HG03571 (cell line): ENCODE measurements around the gene ANKRD55.
A peak's percentile ranks its signal among the peaks of the same experiment; 100 is the strongest.
"Not testable (repeated sequence)": the region's sequence is repeated elsewhere in the genome, so short reads cannot be mapped to it uniquely, and the experiment has no call there.

Source experiments
- ATAC-seq: cut with Tn5 transposase; IDR thresholded peaks from one replicate; pipeline ENCODE4 v1.9.1; 2021; ENCODE audit not compliant: unreplicated experiment

Gene ANKRD55

DNA sequence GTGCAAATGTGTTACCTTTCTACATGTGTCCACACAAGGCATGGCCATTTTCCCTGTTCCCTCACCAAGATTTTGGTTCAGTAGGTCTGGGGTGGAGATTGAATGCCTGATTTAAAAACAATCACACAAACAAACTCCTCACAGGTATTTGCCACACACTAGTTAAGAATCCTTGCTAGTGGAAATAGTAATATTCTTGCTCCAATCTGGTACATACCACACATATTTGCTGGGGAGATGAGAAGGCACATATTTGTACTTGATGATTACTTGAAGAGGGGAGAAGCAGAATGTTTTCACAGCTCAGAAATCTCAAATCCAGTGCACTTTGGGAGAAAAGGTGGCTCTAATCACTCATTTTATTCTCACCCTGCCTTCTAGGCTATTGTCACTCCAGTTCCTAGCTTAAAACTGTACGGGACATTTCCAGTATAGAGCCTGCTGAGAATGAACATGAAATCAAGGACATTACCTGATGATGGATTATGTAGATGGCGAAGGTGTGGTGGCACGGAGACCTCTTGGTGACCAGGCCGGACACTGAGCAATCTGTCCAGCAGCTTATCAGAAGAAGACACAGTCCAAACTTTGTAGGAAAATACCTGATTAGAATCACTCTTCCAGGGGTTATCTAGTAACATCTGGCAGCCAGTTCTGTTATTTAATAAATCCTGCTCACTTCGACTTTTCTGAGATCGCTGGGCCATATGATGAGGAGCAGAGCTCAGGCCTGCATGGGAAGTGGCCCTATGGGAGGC, 122.3 kb downstream of the ANKRD55 start:
- ATAC-seq, result no peak

DNA sequence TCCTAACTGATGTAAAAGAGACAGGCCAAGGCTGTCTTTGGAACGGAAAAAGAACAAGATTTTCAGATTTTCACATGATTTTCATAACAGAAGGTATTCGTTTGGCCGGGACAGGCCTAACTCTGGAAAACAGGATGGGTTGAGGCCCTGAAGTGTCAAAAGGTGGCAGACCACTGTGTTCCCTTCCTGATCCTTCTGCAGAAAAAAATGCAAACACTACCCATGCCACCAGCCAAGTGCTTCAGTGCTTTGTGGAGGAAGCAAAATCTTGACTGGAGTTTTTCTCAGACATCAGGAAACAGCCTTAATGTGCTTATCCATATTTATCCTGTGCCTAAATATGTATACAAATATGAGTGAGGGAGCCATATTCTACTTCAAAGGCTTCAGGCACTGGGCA, 124.9 kb downstream of the ANKRD55 start:
- no peak for ATAC-seq

DNA sequence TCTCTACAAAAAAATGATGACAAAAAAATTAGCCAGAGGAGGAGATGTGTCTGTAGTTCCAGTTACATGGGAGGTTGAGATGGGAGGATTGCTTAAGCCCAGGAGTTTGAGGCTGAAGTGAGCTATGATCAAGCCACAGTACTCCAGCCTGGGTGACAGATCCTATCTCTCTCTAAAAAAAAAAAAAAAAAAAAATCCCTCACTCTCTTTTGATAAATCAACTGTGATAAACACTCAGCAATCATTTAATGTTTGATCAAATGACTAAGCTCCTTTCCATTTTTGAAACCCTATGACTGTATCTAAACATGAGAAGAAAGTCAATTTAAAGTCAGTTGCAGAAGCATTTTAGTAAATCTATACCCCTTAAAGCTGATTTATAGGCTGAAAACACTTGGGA, 126.3 kb downstream of the ANKRD55 start:
- ATAC-seq, result no peak

DNA sequence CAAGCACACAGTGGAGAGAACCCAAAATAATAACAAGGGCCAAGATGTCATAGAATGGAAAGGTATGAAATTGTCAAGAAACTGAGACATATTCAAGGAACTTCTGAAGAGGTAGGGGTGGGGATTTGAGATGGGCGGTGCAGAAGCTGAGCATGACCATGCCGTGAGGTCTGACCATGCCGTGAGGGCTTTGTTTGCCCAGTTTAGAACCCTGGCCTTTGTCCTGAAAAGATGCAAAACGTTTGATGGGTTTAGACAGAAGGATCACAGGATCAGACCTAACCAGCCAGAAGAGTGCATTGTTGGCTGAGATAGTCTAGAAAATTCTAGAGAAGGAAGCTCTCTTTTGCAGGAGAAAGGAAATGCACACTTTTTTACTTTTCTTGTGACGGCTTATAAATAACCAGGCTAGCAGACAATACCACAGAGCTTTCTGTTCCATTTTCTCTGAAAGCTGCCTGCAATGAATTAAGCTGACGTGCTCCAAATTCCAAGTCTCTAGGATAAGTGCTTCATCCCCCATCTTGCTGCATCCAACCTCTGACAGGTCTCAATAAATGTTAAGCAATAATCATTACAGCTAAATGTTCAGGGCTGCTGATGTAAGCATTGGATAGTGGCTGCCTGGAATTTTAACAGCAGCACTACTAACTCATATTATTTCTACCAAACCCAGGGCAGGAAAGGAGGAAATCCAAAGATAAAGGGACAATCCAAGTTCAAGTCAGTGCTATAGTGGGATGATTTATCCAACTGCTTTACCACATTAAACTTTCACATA, 127.4 kb downstream of the ANKRD55 start:
- no peak for ATAC-seq

DNA sequence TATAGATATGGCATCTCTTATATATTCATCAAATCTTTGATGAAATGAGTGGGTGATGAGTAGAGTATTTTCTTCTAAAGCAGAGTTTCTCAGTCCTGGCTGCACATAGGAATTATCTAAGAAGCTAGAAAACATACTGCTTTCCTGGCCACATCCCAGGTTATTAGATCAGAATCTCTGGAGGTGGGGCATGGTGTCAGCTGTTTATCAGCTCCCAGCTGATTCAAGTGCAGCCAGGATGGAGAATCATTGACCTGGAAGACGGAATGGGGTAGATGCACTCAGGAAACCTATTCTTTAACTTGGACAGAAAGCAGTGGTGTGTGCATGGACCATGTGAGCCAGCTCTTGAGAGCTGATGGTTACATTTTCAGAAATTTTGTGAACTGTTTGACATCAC, 130.2 kb downstream of the ANKRD55 start:
- ATAC-seq, result no peak

DNA sequence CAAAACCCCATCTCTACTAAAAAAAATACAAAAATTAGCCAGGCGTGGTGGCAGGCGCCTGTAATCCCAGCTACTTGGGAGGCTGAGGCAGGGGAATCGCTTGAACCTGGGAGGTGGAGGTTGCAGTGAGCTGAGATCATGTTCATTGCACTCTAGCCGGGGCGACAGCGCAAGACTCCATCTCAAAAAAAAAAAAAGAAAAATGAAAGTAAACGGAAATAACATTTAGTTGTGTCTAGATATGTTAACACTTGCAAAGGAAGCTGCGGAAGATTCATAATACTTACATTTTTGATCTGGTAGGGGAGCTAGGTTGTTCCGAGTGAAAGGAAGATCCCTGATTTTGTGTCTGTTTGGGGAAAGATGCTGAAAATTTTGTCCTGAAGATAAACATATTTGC, 130.9 kb downstream of the ANKRD55 start:
- ATAC-seq, result not testable (repeated sequence)

DNA sequence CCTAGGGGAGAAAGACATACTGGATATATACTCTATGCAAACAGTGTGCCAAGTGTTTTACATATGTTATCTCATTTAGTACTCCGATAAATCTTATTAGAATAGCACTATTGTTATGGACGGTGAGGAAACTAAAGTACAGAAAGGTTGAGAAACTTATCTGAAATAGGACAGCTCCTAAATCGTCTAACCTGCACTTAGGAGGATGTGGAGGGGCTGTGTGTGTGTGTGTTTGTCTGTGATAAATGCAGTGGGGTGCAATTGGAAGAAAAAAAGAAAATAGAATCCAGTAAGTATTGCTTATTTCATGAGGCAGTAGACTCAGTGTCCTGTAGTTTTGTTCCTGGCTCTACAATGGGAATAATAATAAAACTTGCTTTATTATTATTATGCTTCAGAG, 131.9 kb downstream of the ANKRD55 start:
- ATAC-seq, result no peak

DNA sequence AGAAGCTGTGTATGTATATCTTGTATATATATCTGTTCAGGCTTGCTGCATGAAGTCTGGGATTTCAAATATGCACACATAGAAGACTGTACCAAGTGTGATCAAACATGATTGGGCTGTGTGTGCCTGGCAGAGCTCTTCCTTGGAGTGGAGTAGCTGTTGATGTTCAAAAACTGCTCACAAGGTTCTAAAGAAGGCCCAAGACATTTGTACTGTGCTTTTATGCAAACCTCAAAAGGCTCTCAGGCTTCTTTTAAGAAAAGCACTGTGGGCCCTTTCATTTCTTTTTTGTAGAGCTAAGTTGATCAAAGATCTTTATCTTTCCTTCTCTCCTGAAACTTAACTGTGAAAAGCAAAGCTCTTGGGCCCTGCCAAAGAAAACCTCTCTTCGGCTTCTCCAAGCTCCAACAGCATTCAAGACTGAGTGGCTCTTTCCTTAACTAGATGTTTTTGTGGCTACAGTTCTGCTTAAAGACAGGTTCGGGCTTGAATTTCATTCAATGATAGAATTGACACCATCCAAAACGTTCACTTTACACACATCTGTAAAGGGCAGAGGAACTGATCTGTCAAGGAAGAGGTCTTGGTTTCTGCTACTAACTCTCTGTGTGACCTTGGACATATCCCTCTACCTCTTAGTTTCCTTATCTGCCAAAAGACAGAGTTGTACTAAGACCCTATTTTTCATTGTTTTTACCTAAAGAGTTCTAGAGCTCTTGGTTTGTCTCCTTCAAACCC, 132.5 kb downstream of the ANKRD55 start:
- no peak for ATAC-seq

DNA sequence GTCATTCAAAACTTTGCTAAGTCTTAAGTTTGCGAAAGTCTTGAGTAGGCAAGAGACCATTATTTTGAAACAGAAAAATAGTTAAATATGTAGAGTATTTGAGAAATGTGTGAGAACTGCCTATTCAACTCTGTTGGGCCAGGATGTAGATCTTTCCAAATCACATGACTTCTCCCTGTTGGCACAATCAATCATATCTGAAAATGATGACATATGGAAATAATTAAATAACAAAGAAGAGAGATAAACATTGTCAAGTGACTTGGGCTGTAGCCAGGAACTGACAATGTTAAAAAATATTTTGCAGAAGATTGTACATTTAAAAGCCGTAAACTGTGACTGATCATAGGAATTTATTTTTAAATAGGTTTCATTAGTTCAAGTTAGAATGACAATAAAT, 133.8 kb downstream of the ANKRD55 start:
- no peak for ATAC-seq

DNA sequence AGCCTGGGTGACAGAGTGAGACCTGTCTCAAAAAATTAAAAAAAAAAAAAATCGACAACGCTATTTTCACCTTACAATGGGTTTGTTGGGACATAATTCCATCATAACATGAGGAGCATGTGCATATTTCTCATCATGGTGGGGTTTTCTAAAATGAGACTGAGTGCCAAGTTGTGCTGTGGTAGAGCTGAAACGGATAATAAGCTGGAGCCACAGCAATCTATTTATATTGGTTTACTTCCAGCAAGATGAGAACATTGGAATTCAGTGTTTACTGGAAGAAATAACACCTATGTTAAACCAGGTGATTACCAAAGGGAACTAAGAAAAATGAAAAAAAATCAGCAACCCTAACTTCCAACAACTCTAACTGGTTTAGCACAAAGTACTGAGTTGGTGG, 136.1 kb downstream of the ANKRD55 start:
- no peak for ATAC-seq

DNA sequence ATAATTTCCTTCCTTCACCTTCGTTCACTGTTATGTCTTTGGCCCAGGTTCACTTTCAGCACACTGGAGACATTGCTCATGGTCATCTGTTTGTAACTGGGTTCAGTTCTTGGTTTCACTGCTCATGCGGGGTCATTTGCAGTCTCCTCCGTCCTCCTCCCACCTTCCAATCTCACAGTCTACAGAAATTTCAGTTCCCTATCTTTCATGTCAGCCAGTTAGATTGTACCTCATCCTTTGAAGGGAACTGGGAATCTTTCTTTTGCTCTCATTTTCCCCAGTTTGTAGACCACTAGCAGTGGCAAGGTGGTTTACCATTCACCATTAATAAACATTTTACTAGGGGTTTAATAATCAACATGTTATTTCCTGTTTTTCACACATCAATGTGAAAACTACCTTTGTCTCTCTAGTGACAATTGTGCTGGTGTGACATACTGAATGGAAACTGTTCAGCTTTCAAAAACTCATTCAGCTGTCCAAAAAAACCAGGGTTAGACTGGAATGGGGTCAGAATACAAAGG, 137.5 kb downstream of the ANKRD55 start:
- ATAC-seq, result peak; percentile 73

DNA sequence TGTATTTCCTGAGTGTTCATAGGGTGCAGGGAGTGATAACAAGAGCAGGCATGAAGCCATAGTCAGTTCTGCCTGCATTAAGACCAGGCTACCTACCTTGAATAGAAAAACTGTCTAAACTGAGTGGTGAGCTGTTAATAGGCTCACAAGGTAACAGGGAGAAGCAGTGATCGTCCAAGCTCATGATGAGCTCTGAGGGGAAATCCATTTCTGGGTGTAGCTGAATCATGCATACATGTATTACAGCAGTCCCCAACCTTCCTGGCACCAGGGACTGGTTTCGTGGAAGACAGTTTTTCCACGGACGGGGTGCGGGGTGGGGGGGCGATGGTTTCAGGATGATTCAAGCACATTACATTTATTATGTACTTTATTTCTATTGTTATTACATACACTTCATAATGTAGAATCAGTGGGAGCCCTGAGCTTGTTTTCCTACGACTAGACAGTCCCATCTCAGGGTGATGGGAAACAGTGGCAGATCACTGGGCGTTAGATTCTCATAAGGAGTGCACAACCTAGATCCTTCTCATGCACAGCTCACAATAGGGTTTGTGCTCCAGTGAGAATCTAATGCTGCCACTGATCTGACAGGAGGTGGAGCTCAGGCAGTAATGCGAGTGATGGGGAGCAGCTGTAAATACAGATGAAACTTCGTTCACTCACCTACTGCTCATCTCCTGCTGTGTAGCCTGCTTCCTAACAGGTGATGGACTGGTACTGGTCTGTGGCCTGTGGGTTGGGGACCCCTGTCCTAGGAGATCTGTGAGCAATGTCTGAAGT, 138.4 kb downstream of the ANKRD55 start:
- ATAC-seq, result peak; percentile 14

DNA sequence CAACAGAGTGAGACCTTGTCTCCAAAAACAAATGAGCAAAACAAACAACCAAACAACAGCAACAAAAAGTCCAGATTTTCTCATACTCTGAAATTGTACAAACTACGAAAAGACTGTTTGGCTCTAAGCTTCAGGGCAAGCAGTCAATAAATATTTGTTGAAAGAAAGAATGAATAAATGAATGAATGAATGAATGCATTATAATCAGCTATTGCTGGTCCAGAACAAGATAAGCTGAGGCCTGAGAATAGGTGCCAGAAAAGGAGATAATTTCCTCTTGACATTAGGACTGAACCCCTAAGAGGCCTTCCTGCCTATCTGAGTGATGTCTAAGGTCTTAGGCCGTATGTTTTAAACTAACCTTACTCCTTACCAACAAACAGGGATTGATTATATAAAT, 139.2 kb downstream of the ANKRD55 start:
- ATAC-seq, result no peak

DNA sequence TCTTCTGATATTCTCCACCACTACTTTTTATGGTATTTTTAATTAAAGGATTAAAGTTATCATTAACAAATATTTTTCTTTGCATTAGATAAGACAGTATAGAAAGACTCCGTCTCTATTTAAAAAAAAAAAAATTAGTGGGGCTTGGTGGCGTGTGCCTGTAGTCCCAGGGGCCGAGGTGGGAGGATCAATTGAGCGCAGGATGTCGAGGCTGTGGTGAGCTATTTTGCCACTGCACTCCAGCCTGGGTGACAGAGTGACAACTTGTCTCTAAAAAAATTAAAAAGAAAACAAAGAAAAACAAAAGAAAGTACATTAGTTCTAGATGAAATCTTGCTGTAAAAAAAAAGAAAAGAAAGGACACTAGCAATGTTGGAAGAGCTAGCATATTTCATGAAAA, 141.0 kb downstream of the ANKRD55 start:
- ATAC-seq, result no peak

DNA sequence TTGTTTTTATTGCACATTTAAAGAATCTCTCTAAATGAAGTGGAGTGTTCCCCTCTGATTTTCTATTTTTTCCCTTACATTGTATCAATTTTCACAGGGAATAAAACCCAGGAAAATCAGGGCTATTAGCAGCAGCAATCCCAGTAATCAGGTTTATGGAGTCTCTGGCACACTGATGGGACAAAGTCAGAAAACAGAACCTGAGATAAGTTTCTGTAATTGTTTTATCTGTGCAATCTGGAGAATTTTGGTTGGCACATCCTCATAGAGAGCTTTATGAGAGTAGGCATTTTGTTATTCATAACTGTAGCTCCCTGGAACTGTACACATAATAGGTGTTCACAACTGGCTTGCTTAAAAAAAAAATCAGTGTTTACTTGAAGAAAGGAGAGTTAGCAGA, 141.5 kb downstream of the ANKRD55 start:
- ATAC-seq, result no peak

DNA sequence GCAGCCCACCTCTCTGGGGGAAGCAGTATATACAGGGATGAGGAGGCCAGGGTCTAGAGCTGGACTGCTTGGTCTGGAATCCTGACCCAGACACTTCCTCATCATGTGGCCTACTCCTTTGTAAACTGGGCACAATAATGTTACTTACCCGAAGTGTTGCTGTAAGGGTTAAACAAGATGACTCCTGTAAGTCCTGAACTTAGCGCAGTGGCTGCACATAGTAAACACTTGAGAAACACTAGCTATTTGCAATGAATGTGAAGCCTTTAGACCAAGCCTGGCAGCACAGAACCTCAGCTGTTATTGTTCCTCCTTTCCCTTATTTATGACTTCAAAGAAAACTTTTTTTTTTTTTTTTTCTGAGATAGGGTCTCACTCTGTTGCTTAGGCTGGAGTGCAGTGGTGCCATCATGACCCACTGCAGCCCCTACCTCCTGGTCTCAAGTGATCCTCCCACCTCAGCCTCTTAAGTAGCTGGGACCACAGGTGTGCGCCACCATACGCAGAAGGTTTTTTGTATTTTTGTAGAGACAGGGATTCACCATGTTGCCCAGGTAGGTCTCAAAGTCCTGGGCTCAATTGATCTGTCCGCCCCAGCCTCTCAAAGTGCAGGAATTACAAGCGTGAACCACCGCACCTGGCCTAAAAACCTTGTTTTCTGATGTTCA, 142.2 kb downstream of the ANKRD55 start:
- no peak for ATAC-seq

DNA sequence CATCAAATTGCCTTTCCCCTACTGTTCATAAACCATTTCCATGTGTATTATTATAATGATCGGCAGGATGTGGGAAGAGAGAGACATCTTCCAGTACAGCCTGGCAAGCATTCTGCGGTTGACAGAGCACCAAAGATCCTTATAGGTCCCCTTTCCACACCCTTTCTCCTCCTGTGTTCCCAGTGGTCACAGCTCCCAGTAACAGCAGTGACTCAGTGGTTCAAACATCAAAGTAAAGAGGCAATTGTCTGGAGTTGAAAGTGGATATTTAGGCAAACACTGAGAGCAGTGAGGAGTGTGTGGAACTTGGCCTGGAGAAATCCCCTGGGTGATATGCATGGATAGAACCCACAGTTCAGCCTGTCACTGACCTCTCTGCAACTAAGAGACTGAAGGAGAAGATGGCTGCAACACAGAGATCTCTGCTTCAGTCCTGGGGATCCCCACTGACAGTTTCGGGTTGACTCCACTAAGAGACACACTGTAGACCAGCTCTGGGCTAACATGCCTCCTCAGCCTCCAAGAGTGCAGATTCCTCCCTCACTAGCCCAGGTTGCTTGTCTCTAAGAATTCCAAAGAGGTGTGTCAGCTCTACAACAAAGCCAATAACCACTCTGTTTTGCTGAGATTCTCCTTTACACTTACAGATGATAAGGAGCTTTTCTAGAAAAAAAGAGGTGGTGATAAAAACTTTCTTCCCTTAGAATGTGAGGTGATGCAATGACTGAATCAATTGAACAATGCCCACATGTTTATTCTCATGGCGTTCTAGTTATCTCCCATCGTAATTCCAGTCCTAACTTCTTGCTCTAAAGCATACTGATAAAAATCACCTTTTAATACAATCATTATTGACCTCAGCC, 143.9 kb downstream of the ANKRD55 start:
- ATAC-seq, result peak; percentile 75

DNA sequence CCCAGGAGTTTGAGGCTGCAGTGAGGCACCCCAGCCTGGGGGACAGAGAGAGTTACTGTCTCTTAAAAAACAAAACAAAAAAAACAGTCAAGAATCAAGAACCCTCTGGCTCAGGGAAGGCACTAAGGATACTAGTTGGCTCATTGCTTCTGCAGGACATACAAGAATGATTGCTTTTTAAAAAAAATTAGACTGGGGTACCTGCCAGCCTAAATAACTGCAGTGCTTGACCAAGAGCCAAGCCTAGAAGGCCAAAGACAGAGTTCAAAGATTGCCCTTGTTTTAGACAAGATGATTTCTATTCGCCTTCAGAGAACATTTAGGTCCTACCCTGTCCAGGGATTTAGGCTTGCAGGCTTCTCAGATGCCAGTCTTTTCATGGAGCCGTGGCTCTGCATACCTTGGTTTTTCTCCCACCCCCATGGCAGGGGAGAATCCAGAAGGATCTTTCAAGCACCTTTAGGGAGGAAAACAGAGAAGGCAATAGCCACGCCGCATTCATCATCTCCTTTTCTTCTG, 144.6 kb downstream of the ANKRD55 start:
- no peak for ATAC-seq

DNA sequence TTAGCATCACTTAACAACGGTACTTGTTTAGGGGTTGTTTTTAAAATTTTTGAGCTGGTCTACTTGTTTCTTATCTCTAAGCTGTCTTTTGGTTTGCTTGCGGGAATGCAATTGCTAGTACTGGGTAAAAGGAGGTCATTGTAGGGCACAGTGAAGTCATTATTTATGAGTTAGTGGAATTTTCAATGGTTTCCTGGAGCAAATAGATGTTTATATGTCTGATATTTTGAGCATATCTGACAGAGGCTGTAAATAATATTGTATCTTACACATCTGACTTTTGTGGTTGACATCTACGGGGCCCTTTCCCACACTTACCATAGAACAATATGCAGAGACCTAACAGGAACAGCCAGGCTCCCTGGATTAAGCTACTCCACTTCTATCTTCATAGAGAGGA, 147.9 kb downstream of the ANKRD55 start:
- no peak for ATAC-seq
